ENCODE results near the gene SPAG17. TPM values are rescaled to one million over a fixed set of nuclear protein-coding genes. Genes with fewer than 3 reads are reported as not detected.
A peak's percentile ranks its signal among the peaks of the same experiment; 100 is the strongest.

SPAG17 gene
- total RNA-seq (1 to 10 TPM; 1.3 to 4.1 TPM), polyA plus RNA-seq (ENCODE audit: insufficient read length in 6 of 6) (10 to 100 TPM in 4 of 6 donors, 1 to 10 TPM in 2; 4.0 to 18.3 (median 12.9) TPM)
- long read RNA-seq, donor 1, result 0 reads
- long read RNA-seq, donor 2, result 0 reads
- long read RNA-seq, donor 3, result 0 reads
- long read RNA-seq, donor 4, result 0 reads
- long read RNA-seq, donor 5, result 0 reads
- long read RNA-seq, donor 6, partial matches to known transcripts, result 32 of 32 reads
- long read RNA-seq, donor 6, other reads (novel, unspliced or antisense), result 0 of 32 reads
- long read RNA-seq, donor 7, result 0 reads
- long read RNA-seq, donor 8, partial matches to known transcripts, result 6 of 6 reads
- long read RNA-seq, donor 8, other reads (novel, unspliced or antisense), result 0 of 6 reads
- long read RNA-seq, donor 9, result 0 reads
- long read RNA-seq, donor 10, result 0 reads
- long read RNA-seq, donor 11, result 0 reads
- long read RNA-seq, donor 12, result 0 reads

- Histone ChIP-seq H3K4me1 (no peaks in the 10 kb centered on the region), H3K27ac (no peak within 1 kb of the TSS)
Observed at GRCh38 chr1:118185084-118185832, at the start of gene SPAG17. TSS of gene SPAG17 (minus strand) at chr1:118185228. CDS start at chr1:118185157, 71 bp downstream.

GRCh38 chr1:118225471-118225870 is 40.4 kb upstream of the SPAG17 start:
- DNase-seq, result no peak
- no peaks in the 10 kb centered on the region for H3K36me3 ChIP-seq
- no peak overlapping the region for H3K4me3 ChIP-seq
- TF ChIP-seq CTCF (IDR thresholded peaks at IDR 0.05), result no peak
- H3K9me3 ChIP-seq, result no peaks in the 10 kb centered on the region
- no peak for ATAC-seq
- no peaks in the 10 kb centered on the region for H3K27me3 ChIP-seq
- H3K27ac ChIP-seq, result no peak overlapping the region
- no peaks in the 10 kb centered on the region for H3K4me1 ChIP-seq
- intact Hi-C loops (cut with DNase I), result no loop called here

More at GRCh38 chr1:118185084-118185832, at the start of gene SPAG17:
- DNase-seq (peak; percentile 59 to 88 (median 78)), ATAC-seq (peak; percentile 99)
- Histone ChIP-seq H3K27me3 (no peaks in the 10 kb centered on the region), H3K36me3 (no peaks in the 10 kb centered on the region), H3K4me3 (peak within 1 kb of the TSS; percentile 13 to 23), H3K9me3 (no peaks in the 10 kb centered on the region)
- intact Hi-C loops (cut with DNase I), result no loop called here
- TF ChIP-seq CTCF (IDR thresholded peaks at IDR 0.05), result no peak

GRCh38 chr1:118223426-118223825 is 38.4 kb upstream of the SPAG17 start:
- H3K9me3 ChIP-seq, result no peaks in the 10 kb centered on the region
- no peak overlapping the region for H3K4me3 ChIP-seq
- no peak overlapping the region for H3K27ac ChIP-seq
- no peaks in the 10 kb centered on the region for H3K4me1 ChIP-seq
- DNase-seq (peak in 2 of 4 donors; percentile 14 to 41), ATAC-seq (peak; percentile 65)
- intact Hi-C loops (cut with DNase I), result no loop called here
- peak in 1 of 2 donors; percentile 16 for TF ChIP-seq CTCF (IDR thresholded peaks at IDR 0.05)
- H3K36me3 ChIP-seq, result no peaks in the 10 kb centered on the region
- no peaks in the 10 kb centered on the region for H3K27me3 ChIP-seq

GRCh38 chr1:118219438-118219837 is 34.4 kb upstream of the SPAG17 start:
- Histone ChIP-seq H3K36me3 (no peaks in the 10 kb centered on the region), H3K4me1 (no peaks in the 10 kb centered on the region), H3K9me3 (no peaks in the 10 kb centered on the region), H3K27ac (no peak overlapping the region), H3K4me3 (no peak overlapping the region), H3K27me3 (no peaks in the 10 kb centered on the region)
- DNase-seq (no peak), ATAC-seq (no peak)
- intact Hi-C loops (cut with DNase I), result no loop called here
- no peak for TF ChIP-seq CTCF (IDR thresholded peaks at IDR 0.05)
